ENCODE data around the gene C3.

DNA sequence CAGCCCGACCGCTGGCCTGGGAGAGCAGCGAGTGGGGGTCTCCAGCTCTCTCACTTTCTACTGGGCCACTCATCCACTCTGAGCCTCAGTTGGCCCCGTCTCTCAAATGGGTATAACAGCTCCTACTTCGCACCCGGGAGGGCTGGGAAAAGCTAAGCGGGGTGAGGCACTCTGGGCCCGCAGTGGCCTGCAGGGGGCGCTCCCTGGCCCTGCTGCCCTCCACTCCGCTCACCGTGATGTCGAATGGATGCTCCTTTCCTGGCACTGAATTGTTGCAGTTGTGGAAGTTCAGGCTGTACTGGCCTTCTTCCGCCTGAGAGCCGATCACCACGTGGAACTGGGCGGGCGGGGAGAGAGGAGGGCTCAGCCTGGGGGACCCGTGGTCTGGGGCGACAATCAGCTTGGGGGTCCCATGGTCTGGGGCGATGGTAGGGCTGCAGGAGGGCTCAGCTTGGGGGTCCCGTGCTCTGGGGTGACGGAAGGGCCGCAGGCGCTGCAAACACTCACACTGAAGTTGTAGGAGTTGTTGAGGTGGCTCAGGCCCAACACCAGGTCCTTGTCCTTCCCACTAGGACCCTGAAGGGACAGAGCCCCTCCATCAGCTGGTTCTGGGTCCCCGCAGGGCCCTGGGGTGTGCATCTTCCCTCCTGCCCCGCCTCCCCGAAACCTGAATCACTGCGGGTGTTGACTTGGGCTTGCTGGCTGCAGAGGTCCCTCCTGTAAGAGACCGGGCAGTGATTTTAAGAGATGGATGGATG is 13.1 kb upstream of the C3 start:
- TF ChIP-seq, protein P1, sequence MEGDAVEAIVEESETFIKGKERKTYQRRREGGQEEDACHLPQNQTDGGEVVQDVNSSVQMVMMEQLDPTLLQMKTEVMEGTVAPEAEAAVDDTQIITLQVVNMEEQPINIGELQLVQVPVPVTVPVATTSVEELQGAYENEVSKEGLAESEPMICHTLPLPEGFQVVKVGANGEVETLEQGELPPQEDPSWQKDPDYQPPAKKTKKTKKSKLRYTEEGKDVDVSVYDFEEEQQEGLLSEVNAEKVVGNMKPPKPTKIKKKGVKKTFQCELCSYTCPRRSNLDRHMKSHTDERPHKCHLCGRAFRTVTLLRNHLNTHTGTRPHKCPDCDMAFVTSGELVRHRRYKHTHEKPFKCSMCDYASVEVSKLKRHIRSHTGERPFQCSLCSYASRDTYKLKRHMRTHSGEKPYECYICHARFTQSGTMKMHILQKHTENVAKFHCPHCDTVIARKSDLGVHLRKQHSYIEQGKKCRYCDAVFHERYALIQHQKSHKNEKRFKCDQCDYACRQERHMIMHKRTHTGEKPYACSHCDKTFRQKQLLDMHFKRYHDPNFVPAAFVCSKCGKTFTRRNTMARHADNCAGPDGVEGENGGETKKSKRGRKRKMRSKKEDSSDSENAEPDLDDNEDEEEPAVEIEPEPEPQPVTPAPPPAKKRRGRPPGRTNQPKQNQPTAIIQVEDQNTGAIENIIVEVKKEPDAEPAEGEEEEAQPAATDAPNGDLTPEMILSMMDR (IDR thresholded peaks at IDR 0.05) = peak in 1 of 6 experiments; percentile 5
- TF ChIP-seq POLR2A (IDR thresholded peaks at IDR 0.05) = no peak
- no peak for TF ChIP-seq POLR2AphosphoS5 (IDR thresholded peaks at IDR 0.05)
- no peak for TF ChIP-seq EP300 (IDR thresholded peaks at IDR 0.05)

Measured in upper lobe of left lung (tissue), 4 donors.